HepG2 (cell line): ENCODE measurements around the gene DENND1C. TPM values are rescaled to one million over a fixed set of nuclear protein-coding genes. Genes with fewer than 3 reads are reported as not detected.

Experiments
- FOXA1 ChIP-seq, 2 experiments: fragments of 450-650 bp in 1 of 2; sonication (generic) in 1 of 2; formaldehyde crosslinking in 1 of 2; IDR thresholded peaks; 2 replicates each; pipeline versions ENCODE4 v1.4.0 to v1.6.1; 2016 to 2020; ENCODE audit warnings: missing genetic modification reagents in 1 of 2
- FOXO1 ChIP-seq: sonication (generic); formaldehyde crosslinking; IDR thresholded peaks from 2 replicates; pipeline ENCODE4 v1.4.0; 2020; ENCODE audit warnings: missing genetic modification reagents
- HDAC6 ChIP-seq: fragments of 200-600 bp; sonication (generic); IDR thresholded peaks from 2 replicates; pipeline ENCODE4 v1.7.0; 2017; ENCODE audit warnings: mild to moderate bottlenecking, antibody characterized with exemption, low read length, low read depth
- HINFP ChIP-seq: sonication (generic); formaldehyde crosslinking; IDR thresholded peaks from 2 replicates; pipeline ENCODE4 v1.4.0; 2020; ENCODE audit warnings: low read depth, mild to moderate bottlenecking, missing genetic modification reagents
- IRF2 ChIP-seq: IDR thresholded peaks from 2 replicates; pipeline ENCODE4 v1.6.1; 2018; ENCODE audit warnings: missing genetic modification reagents, missing compliant biosample characterization
- MYC ChIP-seq: sonication (generic); formaldehyde crosslinking; IDR thresholded peaks from 2 replicates; pipeline ENCODE4 v1.9.0; 2021; ENCODE audit warnings: missing genetic modification reagents, borderline replicate concordance
- NBN ChIP-seq: fragments of 450-650 bp; conservative IDR thresholded peaks from 2 replicates; pipeline ENCODE4 v1.6.1; 2017
- RNF219 ChIP-seq: sonication (generic); formaldehyde crosslinking; IDR thresholded peaks from 2 replicates; pipeline ENCODE4 v1.5.0; 2020; ENCODE audit warnings: mild to moderate bottlenecking, missing genetic modification reagents
- SALL1 ChIP-seq: sonication (generic); formaldehyde crosslinking; IDR thresholded peaks from 2 replicates; pipeline ENCODE4 v1.8.0; 2022; ENCODE audit warnings: mild to moderate bottlenecking, missing genetic modification reagents
- SNAPC4 ChIP-seq: sonication (generic); formaldehyde crosslinking; IDR thresholded peaks from 2 replicates; pipeline ENCODE4 v1.4.0; 2020; ENCODE audit warnings: mild to moderate bottlenecking, missing genetic modification reagents
- SP2 ChIP-seq: sonication (generic); formaldehyde crosslinking; IDR thresholded peaks from 2 replicates; pipeline ENCODE4 v1.5.1; 2020; ENCODE audit warnings: mild to moderate bottlenecking, missing genetic modification reagents
- TRIM24 ChIP-seq: sonication (generic); formaldehyde crosslinking; IDR thresholded peaks from 2 replicates; pipeline ENCODE4 v1.8.0; 2022; ENCODE audit warnings: mild to moderate bottlenecking, missing genetic modification reagents
- ZFP91 ChIP-seq: sonication (generic); formaldehyde crosslinking; IDR thresholded peaks from 2 replicates; pipeline ENCODE4 v1.9.0; 2022; ENCODE audit warnings: missing genetic modification reagents, mild to moderate bottlenecking, borderline replicate concordance
- ZNF354B ChIP-seq: sonication (generic); formaldehyde crosslinking; IDR thresholded peaks from 2 replicates; pipeline ENCODE4 v1.8.0; 2022; ENCODE audit warnings: mild to moderate bottlenecking, missing genetic modification reagents
- ZNF383 ChIP-seq: sonication (generic); formaldehyde crosslinking; IDR thresholded peaks from 2 replicates; pipeline ENCODE4 v1.4.0; 2020; ENCODE audit warnings: missing genetic modification reagents, mild to moderate bottlenecking, borderline replicate concordance
- ZNF501 ChIP-seq: sonication (generic); formaldehyde crosslinking; IDR thresholded peaks from 2 replicates; pipeline ENCODE4 v1.5.1; 2020; ENCODE audit warnings: mild to moderate bottlenecking, moderate library complexity, missing genetic modification reagents
- ZNF530 ChIP-seq: sonication (generic); formaldehyde crosslinking; IDR thresholded peaks from 2 replicates; pipeline ENCODE4 v1.5.0; 2020; ENCODE audit warnings: low read depth, mild to moderate bottlenecking, missing genetic modification reagents
- ZNF570 ChIP-seq: sonication (generic); formaldehyde crosslinking; IDR thresholded peaks from 2 replicates; pipeline ENCODE4 v1.4.0; 2020; ENCODE audit warnings: mild to moderate bottlenecking, missing genetic modification reagents, borderline replicate concordance
- ZNF644 ChIP-seq: IDR thresholded peaks from 2 replicates; pipeline ENCODE4 v1.6.1; 2016; ENCODE audit warnings: low read depth
- polyA plus RNA-seq, 8 experiments: library from polyadenylated mRNA; depleted of rRNA in 3 of 8; stranded (reverse) in 7 of 8; unstranded in 1 of 8; fragments of >200 nt; fragmentation: Illumina TruSeq in 4 of 8; extraction: Trizol in 4 of 8; gene quantifications; 2 replicates each; pipeline versions ENCODE4 v1.2.1 to v1.2.3, GENCODE V29; 2011 to 2016; ENCODE audit warnings: low read depth in 4 of 8, missing spikeins in 1 of 8, mixed read lengths in 1 of 8; ENCODE audit not compliant: insufficient read depth in 1 of 8
- total RNA-seq, 5 experiments: library from RNA; depleted of rRNA; stranded (reverse); fragments of >200 nt; fragmentation: Illumina TruSeq; extraction: Trizol; gene quantifications; 2 replicates each; pipeline ENCODE4 v1.2.3, GENCODE V29; 2016; ENCODE audit warnings: low read depth in 1 of 5

Gene DENND1C
- total and polyA plus RNA-seq, 2 of the 13 experiments (the other 11 are each of a cell fraction or from before 2014, with no cell fraction given), result 0.04 to 0.73 TPM

- TF ChIP-seq RNF219, result no peak
- TF ChIP-seq HDAC6, result no peak
- TF ChIP-seq ZFP91 (CRISPR knock-in tag), result peak; percentile 58
- peak; percentile 62; the same call in 1 of the 2 replicates for TF ChIP-seq SALL1
- TF ChIP-seq SNAPC4 (CRISPR knock-in tag), result no peak
- 0 out of 2 replicates have a peak, but pooled peaks have one; percentile 41 for TF ChIP-seq ZNF501 (CRISPR knock-in tag)
- no peak for TF ChIP-seq TRIM24 (CRISPR knock-in tag)
- TF ChIP-seq IRF2 (CRISPR knock-in tag), result 0 out of 2 replicates have a peak, but pooled peaks have one; percentile 15
- 0 out of 2 replicates have a peak, but pooled peaks have one; percentile 42 for TF ChIP-seq ZNF354B
- peak; percentile 97 for TF ChIP-seq SP2 (CRISPR knock-in tag)
- 0 out of 2 replicates have a peak, but pooled peaks have one; percentile 86 for TF ChIP-seq ZNF570 (CRISPR knock-in tag)
- no peak for TF ChIP-seq ZNF644 (CRISPR knock-in tag)
- TF ChIP-seq ZNF383, result no peak
- peak; percentile 60; the same call in 1 of the 2 replicates for TF ChIP-seq MYC
- no peak for TF ChIP-seq FOXA1 (IDR thresholded peaks at IDR 0.05)
- TF ChIP-seq FOXA1 (CRISPR knock-in tag; IDR thresholded peaks at IDR 0.05), result no peak
- TF ChIP-seq NBN, result no peak
- TF ChIP-seq HINFP (CRISPR knock-in tag), result peak; percentile 29; the same call in 1 of the 2 replicates
- TF ChIP-seq FOXO1 (CRISPR knock-in tag), result no peak
- no peak for TF ChIP-seq ZNF530
These were observed 56.5 kb downstream of the DENND1C start (continued) for GRCh38 chr19:6424939-6425731.
